A549 treated with AZD9567 at 1 μM for 4 hours (cell line): ENCODE measurements around the gene METTL3. TPM values are rescaled to one million over a fixed set of nuclear protein-coding genes. Genes with fewer than 3 reads are reported as not detected.

ENCODE experiments used
- total RNA-seq: library from RNA; stranded (reverse); fragments of 200-300 nt; extraction: Qiagen RNA extraction; gene quantifications from 5 replicates; pipeline ENCODE4 v1.2.3, GENCODE V29; 2022; ENCODE audit not compliant: insufficient read depth

METTL3 gene
- 42.2 to 52.0 TPM (median 49.6 TPM) in 5 replicates for total RNA-seq

GRCh38 chr14:21510735-21511657 is at the start of gene METTL3:
TSS of gene METTL3 (minus strand) at chr14:21511340. CDS start at chr14:21511223, 117 bp downstream.

GRCh38 chr14:21525962-21526671 is 15.0 kb upstream of the METTL3 start, which contains the start of gene SALL2:
TSS of gene SALL2 (minus strand) at chr14:21526346. CDS start at chr14:21526127, 219 bp downstream.

GRCh38 chr14:21476925-21477681 is 34.0 kb downstream of the METTL3 start, which contains the start of the genes RAB2B and TOX4:
TSS of gene RAB2B (minus strand) at chr14:21476959. CDS start at chr14:21476872, 87 bp downstream.
TSS of gene TOX4 (plus strand) at chr14:21477195. CDS start at chr14:21477279, 84 bp downstream.

GRCh38 chr14:21455912-21456667 is 55.0 kb downstream of the METTL3 start, which contains the start of gene CHD8:
TSS of gene CHD8 (minus strand) at chr14:21456123. CDS start at chr14:21431643, 24,480 bp downstream.

Other genes with a start within 250 kb of the METTL3 start
- 717 to 807 TPM (median 775 TPM) in 5 replicates for gene HNRNPC, start 241.9 kb downstream of the METTL3 start, total RNA-seq
- 0.11 to 0.32 TPM (median 0.19 TPM) in 4 of 5 replicates, not detected in the other for gene RPGRIP1, start 231.3 kb downstream of the METTL3 start, total RNA-seq
- gene SUPT16H, start 127.3 kb downstream of the METTL3 start, total RNA-seq = 93.6 to 116 TPM (median 98.4 TPM) in 5 replicates
- 36.5 to 48.2 TPM (median 37.8 TPM) in 5 replicates for gene CHD8, start 55.2 kb downstream of the METTL3 start, total RNA-seq
- gene RAB2B, start 34.4 kb downstream of the METTL3 start, total RNA-seq = 11.6 to 39.2 TPM (median 13.5 TPM) in 5 replicates
- gene TOX4, start 34.1 kb downstream of the METTL3 start, total RNA-seq = 66.0 to 81.5 TPM (median 67.5 TPM) in 5 replicates
- 0.49 to 1.4 TPM (median 0.66 TPM) in 5 replicates for gene SALL2, start 15.0 kb upstream of the METTL3 start, total RNA-seq
- gene OR10G3, start 68.7 kb upstream of the METTL3 start, total RNA-seq = not detected in 5 replicates
- not detected in 5 replicates for gene OR10G2, start 123.6 kb upstream of the METTL3 start, total RNA-seq
- gene OR4E2, start 142.5 kb upstream of the METTL3 start, total RNA-seq = not detected in 5 replicates
- gene OR4E1, start 162.5 kb upstream of the METTL3 start, total RNA-seq = not detected in 5 replicates